Measurements from ENCODE around the gene JSRP1. TPM values are rescaled to one million over a fixed set of nuclear protein-coding genes. Genes with fewer than 3 reads are reported as not detected.

JSRP1 gene
- total and polyA plus RNA-seq, 2 donors (not counting 1 experiment from before 2014, with no cell fraction given) = not detected

DNA sequence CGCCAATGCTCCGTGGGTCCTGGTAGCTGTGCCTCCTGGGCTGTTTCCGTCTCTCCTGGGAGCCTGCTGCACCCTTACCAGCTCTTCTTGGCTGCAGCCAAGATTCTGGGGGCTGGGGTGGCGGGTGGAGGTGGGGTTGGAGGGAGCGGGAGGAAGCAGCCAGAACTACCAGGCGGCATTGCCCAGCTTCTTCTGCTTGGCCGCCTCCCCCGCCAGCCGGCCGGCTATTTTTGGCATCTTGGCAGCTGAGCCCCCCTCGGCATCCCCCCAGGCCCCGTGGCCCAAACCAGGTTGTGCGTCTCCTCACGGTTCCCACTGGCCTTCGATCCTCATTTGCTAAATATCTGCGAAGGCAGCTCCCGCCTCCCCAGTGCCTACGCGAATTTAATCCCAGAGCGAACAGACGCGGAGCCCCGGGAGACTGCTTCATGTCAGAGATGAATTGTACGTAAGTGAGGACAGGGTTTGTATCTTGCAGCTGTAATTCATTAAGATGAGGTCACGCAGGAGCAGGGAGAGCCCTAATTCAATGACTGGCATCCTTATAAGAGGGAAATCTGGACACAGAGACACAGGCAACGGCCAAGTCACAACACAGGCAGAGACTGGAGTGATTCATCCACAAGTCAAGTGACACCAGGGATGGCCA lies 38.6 kb upstream of the JSRP1 start:
- TF ChIP-seq, protein P1, sequence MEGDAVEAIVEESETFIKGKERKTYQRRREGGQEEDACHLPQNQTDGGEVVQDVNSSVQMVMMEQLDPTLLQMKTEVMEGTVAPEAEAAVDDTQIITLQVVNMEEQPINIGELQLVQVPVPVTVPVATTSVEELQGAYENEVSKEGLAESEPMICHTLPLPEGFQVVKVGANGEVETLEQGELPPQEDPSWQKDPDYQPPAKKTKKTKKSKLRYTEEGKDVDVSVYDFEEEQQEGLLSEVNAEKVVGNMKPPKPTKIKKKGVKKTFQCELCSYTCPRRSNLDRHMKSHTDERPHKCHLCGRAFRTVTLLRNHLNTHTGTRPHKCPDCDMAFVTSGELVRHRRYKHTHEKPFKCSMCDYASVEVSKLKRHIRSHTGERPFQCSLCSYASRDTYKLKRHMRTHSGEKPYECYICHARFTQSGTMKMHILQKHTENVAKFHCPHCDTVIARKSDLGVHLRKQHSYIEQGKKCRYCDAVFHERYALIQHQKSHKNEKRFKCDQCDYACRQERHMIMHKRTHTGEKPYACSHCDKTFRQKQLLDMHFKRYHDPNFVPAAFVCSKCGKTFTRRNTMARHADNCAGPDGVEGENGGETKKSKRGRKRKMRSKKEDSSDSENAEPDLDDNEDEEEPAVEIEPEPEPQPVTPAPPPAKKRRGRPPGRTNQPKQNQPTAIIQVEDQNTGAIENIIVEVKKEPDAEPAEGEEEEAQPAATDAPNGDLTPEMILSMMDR (conservative IDR thresholded peaks at IDR 0.05 in 1 of 2, IDR thresholded peaks at IDR 0.05 in 1 of 2; ENCODE audit: low read depth in 1 of 2, low read length in 2 of 2) = no peak
- no peak for TF ChIP-seq EZH2 (IDR thresholded peaks at IDR 0.05; ENCODE audit: low read length, missing control alignments)
- Histone ChIP-seq H2AFZ (ENCODE audit: low read length) (no peak overlapping the region), H3K9me3 (ENCODE audit: control insufficient read depth, insufficient read depth, low read depth, low read length) (no peaks in the 10 kb centered on the region), H3K36me3 (ENCODE audit: control insufficient read depth, insufficient read depth, low read length) (no peaks in the 10 kb centered on the region), H3K27me3 (ENCODE audit: control insufficient read depth, insufficient read depth, low read length) (peaks cover 21% of the 10 kb centered on the region), H3K79me2 (ENCODE audit: control insufficient read depth, insufficient read depth, low read length) (no peaks in the 10 kb centered on the region), H3K27ac (ENCODE audit: insufficient read depth, low read length) (no peak overlapping the region), H3K9ac (ENCODE audit: insufficient read depth, low read length) (no peak overlapping the region), H3K4me3 (replicated peaks in 1 of 4; ENCODE audit: control extremely low read depth in 1 of 4, insufficient read depth in 1 of 4, low read depth in 3 of 4, low read length in 4 of 4) (no peak overlapping the region), H4K20me1 (ENCODE audit: control insufficient read depth, extremely low read depth, insufficient read depth, low read length) (no peaks in the 10 kb centered on the region), H3K4me2 (ENCODE audit: extremely low read depth, insufficient read depth, low read length) (peak overlapping the region; percentile 64), H3K4me1 (ENCODE audit: control insufficient read depth, extremely low read depth, insufficient read depth, low read length) (peaks cover 4% of the 10 kb centered on the region)
- peak; percentile 55 to 59 for DNase-seq (ENCODE audit: low read depth in 2 of 2)

DNA sequence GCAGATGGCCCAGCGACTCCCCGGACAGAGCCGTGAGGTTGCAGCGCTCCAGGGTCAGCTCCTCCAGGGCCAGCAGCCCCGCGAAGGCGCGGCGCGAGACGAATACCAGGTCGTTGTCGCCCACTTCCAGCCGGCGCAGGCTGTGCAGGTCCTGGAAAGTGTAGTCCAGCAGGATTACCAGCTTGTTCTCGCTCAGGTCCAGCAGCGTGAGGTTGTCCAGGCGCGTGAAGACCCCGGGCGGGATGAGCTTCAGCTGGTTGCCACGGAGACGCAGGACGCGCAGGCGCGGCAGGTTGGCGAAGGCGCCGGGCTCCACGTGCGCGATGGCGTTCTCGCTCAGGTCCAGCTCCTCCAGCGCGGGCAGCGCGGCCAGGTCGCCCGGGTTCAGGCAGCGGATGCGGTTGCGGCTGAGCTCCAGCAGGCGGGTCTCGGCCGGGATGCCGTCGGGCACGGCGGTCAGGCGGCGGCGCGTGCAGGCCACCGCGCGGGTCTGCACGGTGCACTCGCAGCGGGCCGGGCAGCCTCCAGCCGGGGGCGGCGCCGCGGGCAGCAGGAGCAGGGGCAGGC lies 35.1 kb upstream of the JSRP1 start:
- DNase-seq (ENCODE audit: low read depth in 2 of 2) = no peak

DNA sequence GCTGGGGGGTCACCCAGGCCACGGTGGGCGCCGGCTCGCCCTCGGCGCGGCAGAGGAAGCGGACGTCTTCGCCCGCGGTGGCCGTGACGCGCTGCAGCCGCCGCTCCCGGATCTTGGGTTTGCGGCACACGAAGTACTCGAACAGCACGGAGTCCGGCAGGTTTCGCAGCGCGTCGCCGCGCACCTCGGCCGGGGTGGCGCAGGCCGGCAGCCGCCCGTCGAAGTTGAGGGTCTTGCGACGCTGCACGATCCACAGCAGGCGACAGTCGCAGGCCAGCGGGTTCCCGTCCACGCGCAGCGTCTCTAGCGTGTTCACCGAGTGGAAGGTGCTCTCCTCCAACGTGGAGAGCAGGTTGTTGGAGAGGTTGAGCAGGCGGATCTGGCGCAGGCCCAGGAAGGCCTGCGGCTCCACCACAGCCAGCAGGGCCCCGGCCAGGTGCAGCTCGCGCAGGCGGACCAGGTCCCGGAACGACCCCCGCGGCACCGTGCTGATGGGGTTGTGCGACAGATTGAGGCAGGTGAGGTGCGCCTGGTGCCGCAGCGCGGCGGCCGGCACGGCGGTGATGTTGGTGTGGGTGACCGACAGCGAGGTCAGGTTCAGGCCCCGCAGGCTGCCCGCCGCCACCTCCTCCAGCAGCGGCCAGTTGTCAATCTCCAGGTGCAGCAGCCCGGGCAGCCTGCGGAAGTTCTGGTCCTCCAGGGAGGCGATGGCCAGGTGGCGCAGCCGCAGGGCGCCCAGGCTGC lies 34.4 kb upstream of the JSRP1 start:
- Histone ChIP-seq H4K20me1 (ENCODE audit: control insufficient read depth, extremely low read depth, insufficient read depth, low read length) (no peaks in the 10 kb centered on the region), H3K9ac (ENCODE audit: insufficient read depth, low read length) (no peak overlapping the region), H3K36me3 (ENCODE audit: control insufficient read depth, insufficient read depth, low read length) (no peaks in the 10 kb centered on the region), H3K27ac (ENCODE audit: insufficient read depth, low read length) (no peak overlapping the region), H2AFZ (ENCODE audit: low read length) (no peak overlapping the region), H3K4me3 (replicated peaks in 1 of 4; ENCODE audit: control extremely low read depth in 1 of 4, insufficient read depth in 1 of 4, low read depth in 3 of 4, low read length in 4 of 4) (no peak overlapping the region), H3K4me1 (ENCODE audit: control insufficient read depth, extremely low read depth, insufficient read depth, low read length) (peaks cover 4% of the 10 kb centered on the region), H3K4me2 (ENCODE audit: extremely low read depth, insufficient read depth, low read length) (no peak overlapping the region), H3K79me2 (ENCODE audit: control insufficient read depth, insufficient read depth, low read length) (no peaks in the 10 kb centered on the region), H3K27me3 (ENCODE audit: control insufficient read depth, insufficient read depth, low read length) (peaks cover 36% of the 10 kb centered on the region), H3K9me3 (ENCODE audit: control insufficient read depth, insufficient read depth, low read depth, low read length) (no peaks in the 10 kb centered on the region)
- TF ChIP-seq EZH2 (IDR thresholded peaks at IDR 0.05; ENCODE audit: low read length, missing control alignments) = peak; percentile 87
- TF ChIP-seq, protein P1 (conservative IDR thresholded peaks at IDR 0.05 in 1 of 2, IDR thresholded peaks at IDR 0.05 in 1 of 2; ENCODE audit: low read depth in 1 of 2, low read length in 2 of 2) = no peak
- no peak for DNase-seq (ENCODE audit: low read depth in 2 of 2)

More for the DNA sequence above, 35.1 kb upstream of the JSRP1 start:
- H3K4me1 ChIP-seq (ENCODE audit: control insufficient read depth, extremely low read depth, insufficient read depth, low read length) = peaks cover 4% of the 10 kb centered on the region
- no peaks in the 10 kb centered on the region for H4K20me1 ChIP-seq (ENCODE audit: control insufficient read depth, extremely low read depth, insufficient read depth, low read length)
- H2AFZ ChIP-seq (ENCODE audit: low read length) = no peak overlapping the region
- peak; percentile 79 for TF ChIP-seq EZH2 (IDR thresholded peaks at IDR 0.05; ENCODE audit: low read length, missing control alignments)
- TF ChIP-seq, protein P1 (conservative IDR thresholded peaks at IDR 0.05 in 1 of 2, IDR thresholded peaks at IDR 0.05 in 1 of 2; ENCODE audit: low read depth in 1 of 2, low read length in 2 of 2) = no peak
- peak overlapping the region; percentile 25 for H3K4me2 ChIP-seq (ENCODE audit: extremely low read depth, insufficient read depth, low read length)
- H3K27ac ChIP-seq (ENCODE audit: insufficient read depth, low read length) = no peak overlapping the region
- no peaks in the 10 kb centered on the region for H3K9me3 ChIP-seq (ENCODE audit: control insufficient read depth, insufficient read depth, low read depth, low read length)
- H3K36me3 ChIP-seq (ENCODE audit: control insufficient read depth, insufficient read depth, low read length) = no peaks in the 10 kb centered on the region
- H3K79me2 ChIP-seq (ENCODE audit: control insufficient read depth, insufficient read depth, low read length) = no peaks in the 10 kb centered on the region
- no peak overlapping the region for H3K4me3 ChIP-seq (replicated peaks in 1 of 4; ENCODE audit: control extremely low read depth in 1 of 4, insufficient read depth in 1 of 4, low read depth in 3 of 4, low read length in 4 of 4)
- peaks cover 36% of the 10 kb centered on the region for H3K27me3 ChIP-seq (ENCODE audit: control insufficient read depth, insufficient read depth, low read length)
- H3K9ac ChIP-seq (ENCODE audit: insufficient read depth, low read length) = no peak overlapping the region

Data from fibroblast of lung (primary cell).